PC-3 (cell line): ENCODE results near the gene ZNF750.

ENCODE experiments used
- CTCF ChIP-seq: fragments of 300-600 bp; sonication (generic); conservative IDR thresholded peaks from 2 replicates; pipeline ENCODE4 v1.5.1; 2017; ENCODE audit warnings: antibody characterized with exemption, low read depth, mild to moderate bottlenecking, low read length
- EZH2 ChIP-seq: fragments of 300-600 bp; sonication (generic); IDR thresholded peaks from one replicate; pipeline ENCODE4 v1.6.1; 2017; ENCODE audit warnings: antibody characterized with exemption, mild to moderate bottlenecking, low read length; ENCODE audit not compliant: unreplicated experiment
- EZH2phosphoT487 ChIP-seq: fragments of 300-600 bp; sonication (generic); IDR thresholded peaks from 2 replicates; pipeline ENCODE4 v1.6.1; 2018; ENCODE audit warnings: mild to moderate bottlenecking, antibody characterized with exemption, low read length, borderline replicate concordance

- TF ChIP-seq EZH2 (no peak), CTCF (no peak), EZH2phosphoT487 (no peak)
These were observed 8.0 kb downstream of the ZNF750 start for GRCh38 chr17:82831818-82832200.
